Osteocyte (in vitro differentiated cells): ENCODE results near the gene RANBP1. TPM values are rescaled to one million over a fixed set of nuclear protein-coding genes. Genes with fewer than 3 reads are reported as not detected.

ENCODE experiments used
- DNase-seq: peaks from one replicate; pipeline ENCODE4 v3.0.0; 2021; ENCODE audit warnings: mixed read lengths; ENCODE audit not compliant: unreplicated experiment; ENCODE audit errors: extremely low spot score
- H3K27ac Mint-ChIP-seq: one replicate; pipeline ENCODE4 v1.8.0; 2021; ENCODE audit warnings: mild to moderate bottlenecking, mixed read lengths; ENCODE audit not compliant: unreplicated experiment
- H3K27me3 Mint-ChIP-seq: one replicate; pipeline ENCODE4 v1.8.0; 2021; ENCODE audit warnings: mixed read lengths; ENCODE audit not compliant: unreplicated experiment
- H3K36me3 Mint-ChIP-seq: one replicate; pipeline ENCODE4 v1.8.0; 2021; ENCODE audit warnings: mixed read lengths; ENCODE audit not compliant: unreplicated experiment
- H3K4me1 Mint-ChIP-seq: one replicate; pipeline ENCODE4 v1.8.0; 2021; ENCODE audit warnings: mixed read lengths; ENCODE audit not compliant: unreplicated experiment
- H3K4me3 Mint-ChIP-seq: one replicate; pipeline ENCODE4 v1.8.0; 2021; ENCODE audit warnings: mild to moderate bottlenecking, moderate library complexity, mixed read lengths; ENCODE audit not compliant: unreplicated experiment
- H3K9me3 Mint-ChIP-seq: one replicate; pipeline ENCODE4 v1.8.0; 2021; ENCODE audit warnings: mixed read lengths; ENCODE audit not compliant: unreplicated experiment
- total RNA-seq: library from RNA; stranded (reverse); gene quantifications from 2 replicates; pipeline ENCODE4 v1.2.1, GENCODE V29; 2021
- TF ChIP-seq, protein P1 (sequence below): fragments of 200-600 bp; sonication (generic); IDR thresholded peaks from 2 replicates; pipeline ENCODE4 v1.5.0; 2021; ENCODE audit warnings: antibody characterized with exemption, mild to moderate bottlenecking, moderate library complexity

Gene RANBP1
- total RNA-seq, 1 donor from 2014 or later: 104 TPM

DNA sequence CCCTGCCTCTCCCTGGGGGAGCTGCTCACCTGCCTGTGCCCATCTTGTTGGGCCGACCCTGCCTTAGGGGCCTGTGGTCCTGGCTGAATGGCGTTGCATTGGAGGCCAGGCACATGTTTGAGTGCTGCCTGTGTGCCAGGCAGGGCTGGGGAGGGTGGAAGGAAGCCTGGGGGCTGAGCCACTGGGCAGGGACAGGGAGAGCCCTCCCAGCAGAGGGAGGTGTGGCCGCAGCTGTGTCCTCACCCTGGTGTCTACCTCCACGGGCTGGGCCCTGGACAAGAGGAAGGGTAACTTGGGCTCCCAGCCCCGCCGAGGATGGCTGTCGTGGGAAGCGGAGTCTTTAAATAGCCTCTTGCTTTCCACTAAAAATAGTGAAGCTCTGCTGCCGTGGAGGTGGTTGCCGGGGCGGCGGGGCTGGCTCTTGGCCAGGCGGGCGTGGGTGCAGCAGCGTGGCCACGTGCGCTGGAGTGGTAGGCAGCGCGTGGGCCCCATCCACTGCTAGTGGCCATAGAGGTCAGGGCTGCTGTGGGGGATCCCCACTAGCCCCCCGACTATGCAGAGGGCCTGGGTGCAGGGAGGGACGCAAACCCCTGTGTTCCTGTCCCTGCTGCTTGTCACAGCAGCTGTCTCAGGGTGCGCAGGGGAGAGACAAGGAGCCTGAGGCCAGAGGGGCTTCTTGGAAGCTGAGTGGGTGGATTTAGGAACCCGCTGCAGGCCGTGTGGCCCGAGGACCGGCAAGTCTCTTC lies 21.9 kb downstream of the RANBP1 start:
- DNase-seq: no peak
- Mint-ChIP-seq H3K27me3 (no peaks in the 10 kb centered on the region), H3K4me3 (no peak overlapping the region), H3K27ac (peak overlapping the region; percentile 2), H3K9me3 (no peaks in the 10 kb centered on the region), H3K36me3 (no peaks in the 10 kb centered on the region), H3K4me1 (peaks cover 43% of the 10 kb centered on the region)
- TF ChIP-seq, protein P1, sequence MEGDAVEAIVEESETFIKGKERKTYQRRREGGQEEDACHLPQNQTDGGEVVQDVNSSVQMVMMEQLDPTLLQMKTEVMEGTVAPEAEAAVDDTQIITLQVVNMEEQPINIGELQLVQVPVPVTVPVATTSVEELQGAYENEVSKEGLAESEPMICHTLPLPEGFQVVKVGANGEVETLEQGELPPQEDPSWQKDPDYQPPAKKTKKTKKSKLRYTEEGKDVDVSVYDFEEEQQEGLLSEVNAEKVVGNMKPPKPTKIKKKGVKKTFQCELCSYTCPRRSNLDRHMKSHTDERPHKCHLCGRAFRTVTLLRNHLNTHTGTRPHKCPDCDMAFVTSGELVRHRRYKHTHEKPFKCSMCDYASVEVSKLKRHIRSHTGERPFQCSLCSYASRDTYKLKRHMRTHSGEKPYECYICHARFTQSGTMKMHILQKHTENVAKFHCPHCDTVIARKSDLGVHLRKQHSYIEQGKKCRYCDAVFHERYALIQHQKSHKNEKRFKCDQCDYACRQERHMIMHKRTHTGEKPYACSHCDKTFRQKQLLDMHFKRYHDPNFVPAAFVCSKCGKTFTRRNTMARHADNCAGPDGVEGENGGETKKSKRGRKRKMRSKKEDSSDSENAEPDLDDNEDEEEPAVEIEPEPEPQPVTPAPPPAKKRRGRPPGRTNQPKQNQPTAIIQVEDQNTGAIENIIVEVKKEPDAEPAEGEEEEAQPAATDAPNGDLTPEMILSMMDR: no peak

DNA sequence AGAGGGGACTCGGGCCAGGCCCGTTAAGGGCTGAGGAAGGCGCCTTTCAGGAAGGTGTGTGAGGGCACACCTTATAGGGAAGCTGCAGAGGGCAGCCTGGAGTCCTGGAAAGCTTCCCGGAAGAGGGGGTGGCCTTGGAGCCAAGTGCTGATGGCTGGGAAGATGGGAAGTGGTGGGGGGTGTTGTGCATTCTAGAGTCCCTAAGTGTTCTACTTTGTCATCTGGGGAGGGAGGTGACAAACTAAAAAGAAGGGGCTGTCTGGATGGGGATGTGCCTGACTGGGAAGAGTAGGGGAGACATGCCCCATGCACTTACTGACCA lies 22.5 kb downstream of the RANBP1 start:
- Mint-ChIP-seq H3K27ac (no peak overlapping the region), H3K4me3 (no peak overlapping the region)
- TF ChIP-seq, protein P1: no peak

DNA sequence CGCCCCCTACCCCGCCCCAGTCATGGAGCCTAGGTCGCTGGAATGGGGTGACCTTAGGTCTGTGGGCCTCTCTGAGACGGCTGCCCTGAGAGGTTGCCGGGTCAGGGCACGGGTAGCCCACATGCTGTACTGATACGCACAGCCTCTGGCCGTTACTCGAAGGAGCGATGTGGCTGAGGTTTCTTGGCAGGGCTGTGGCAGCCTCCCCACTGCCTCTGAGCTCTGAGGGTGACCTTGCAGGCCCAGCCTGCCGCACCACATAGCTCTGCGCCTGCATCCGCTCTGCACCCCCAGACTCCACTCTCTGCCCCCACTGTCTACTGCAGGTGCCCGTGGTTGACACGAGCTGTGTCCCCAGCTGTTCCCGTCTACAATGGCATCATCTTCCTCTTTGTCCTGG lies 23.0 kb downstream of the RANBP1 start:
- H3K27ac Mint-ChIP-seq: no peak overlapping the region
- no peaks in the 10 kb centered on the region for H3K27me3 Mint-ChIP-seq
- TF ChIP-seq, protein P1: no peak
- H3K9me3 Mint-ChIP-seq: no peaks in the 10 kb centered on the region
- H3K4me1 Mint-ChIP-seq: peaks cover 33% of the 10 kb centered on the region
- H3K4me3 Mint-ChIP-seq: no peak overlapping the region
- DNase-seq: no peak
- peaks cover under 1% of the 10 kb centered on the region for H3K36me3 Mint-ChIP-seq

More for the DNA sequence above, 22.5 kb downstream of the RANBP1 start:
- H3K4me1 Mint-ChIP-seq: peaks cover 37% of the 10 kb centered on the region
- no peaks in the 10 kb centered on the region for H3K36me3 Mint-ChIP-seq
- no peaks in the 10 kb centered on the region for H3K9me3 Mint-ChIP-seq
- no peak for DNase-seq
- H3K27me3 Mint-ChIP-seq: no peaks in the 10 kb centered on the region

DNA sequence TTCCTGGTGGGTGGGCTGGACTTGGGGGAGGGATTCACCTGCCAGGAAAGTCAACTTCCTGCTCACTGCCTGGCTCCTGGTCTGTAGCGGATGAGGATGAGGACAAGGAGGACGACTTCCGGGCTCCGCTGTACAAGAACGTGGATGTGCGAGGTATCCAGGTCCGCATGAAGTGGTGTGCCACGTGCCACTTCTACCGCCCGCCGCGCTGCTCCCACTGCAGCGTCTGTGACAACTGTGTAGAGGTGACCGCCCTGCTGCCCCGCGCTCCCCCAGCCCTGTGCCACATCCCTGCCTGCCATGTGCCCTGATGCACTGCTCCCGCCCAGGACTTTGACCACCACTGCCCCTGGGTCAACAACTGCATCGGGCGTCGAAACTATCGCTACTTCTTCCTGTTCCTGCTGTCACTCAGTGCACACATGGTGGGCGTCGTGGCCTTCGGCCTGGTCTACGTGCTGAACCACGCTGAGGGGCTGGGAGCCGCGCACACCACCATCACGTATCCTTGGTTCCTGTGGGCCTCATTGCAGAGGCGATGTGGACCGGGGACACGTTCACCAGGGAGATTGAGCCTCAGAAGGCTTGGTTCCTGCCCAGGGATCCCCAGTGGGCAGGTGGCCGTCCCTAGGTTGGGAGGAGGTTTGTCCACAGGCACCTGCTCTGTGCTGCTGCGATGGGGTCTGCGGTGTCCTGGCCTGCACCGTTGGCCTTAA lies 23.6 kb downstream of the RANBP1 start:
- H3K4me1 Mint-ChIP-seq: peaks cover 27% of the 10 kb centered on the region
- H3K27me3 Mint-ChIP-seq: no peaks in the 10 kb centered on the region
- DNase-seq: no peak
- no peak overlapping the region for H3K27ac Mint-ChIP-seq
- no peaks in the 10 kb centered on the region for H3K9me3 Mint-ChIP-seq
- H3K4me3 Mint-ChIP-seq: no peak overlapping the region
- peaks cover 2% of the 10 kb centered on the region for H3K36me3 Mint-ChIP-seq
- TF ChIP-seq, protein P1: no peak

DNA sequence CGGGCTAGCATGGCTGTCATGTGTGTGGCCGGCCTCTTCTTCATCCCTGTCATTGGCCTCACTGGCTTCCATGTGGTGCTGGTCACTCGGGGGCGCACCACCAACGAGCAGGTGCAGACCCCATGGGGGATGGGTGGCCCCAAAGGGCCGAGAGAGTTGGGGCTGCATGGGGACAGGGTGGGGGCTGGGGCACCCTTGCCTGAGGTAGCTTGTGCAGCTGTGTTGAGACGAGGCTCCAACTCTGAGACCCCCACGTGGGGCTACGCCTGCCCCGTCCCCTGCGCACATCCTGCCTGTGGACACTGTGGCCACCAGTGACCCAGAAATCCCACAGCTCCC lies 24.2 kb downstream of the RANBP1 start:
- H3K36me3 Mint-ChIP-seq: peaks cover 2% of the 10 kb centered on the region

More for the DNA sequence above, 24.2 kb downstream of the RANBP1 start:
- DNase-seq: no peak
- H3K27ac Mint-ChIP-seq: no peak overlapping the region
- TF ChIP-seq, protein P1: no peak
- H3K4me3 Mint-ChIP-seq: no peak overlapping the region
- no peaks in the 10 kb centered on the region for H3K9me3 Mint-ChIP-seq
- peaks cover 26% of the 10 kb centered on the region for H3K4me1 Mint-ChIP-seq
- no peaks in the 10 kb centered on the region for H3K27me3 Mint-ChIP-seq
